HepG2 (cell line): ENCODE results near the gene MON1A. TPM values are rescaled to one million over a fixed set of nuclear protein-coding genes. Genes with fewer than 3 reads are reported as not detected.

Experiments used
- KMT2A ChIP-seq: sonication (generic); formaldehyde crosslinking; IDR thresholded peaks from 2 replicates; pipeline ENCODE4 v1.4.0; 2020; ENCODE audit warnings: missing genetic modification reagents
- MYC ChIP-seq: sonication (generic); formaldehyde crosslinking; IDR thresholded peaks from 2 replicates; pipeline ENCODE4 v1.9.0; 2021; ENCODE audit warnings: missing genetic modification reagents, borderline replicate concordance
- ZNF180 ChIP-seq: sonication (generic); formaldehyde crosslinking; IDR thresholded peaks from 2 replicates; pipeline ENCODE4 v1.4.0; 2020; ENCODE audit warnings: low read depth, missing genetic modification reagents, borderline replicate concordance
- ZNF543 ChIP-seq: sonication (generic); formaldehyde crosslinking; IDR thresholded peaks from 2 replicates; pipeline ENCODE4 v1.4.0; 2020; ENCODE audit warnings: mild to moderate bottlenecking, missing genetic modification reagents
- ZNF737 ChIP-seq: sonication (generic); formaldehyde crosslinking; IDR thresholded peaks from 2 replicates; pipeline ENCODE4 v1.5.0; 2020; ENCODE audit warnings: missing genetic modification reagents, mild to moderate bottlenecking, borderline replicate concordance
- ZSCAN21 ChIP-seq: sonication (generic); formaldehyde crosslinking; IDR thresholded peaks from 2 replicates; pipeline ENCODE4 v1.8.0; 2022; ENCODE audit warnings: mild to moderate bottlenecking, missing genetic modification reagents, moderate library complexity, borderline replicate concordance
- polyA plus RNA-seq, 8 experiments: library from polyadenylated mRNA; depleted of rRNA in 3 of 8; stranded (reverse) in 7 of 8; unstranded in 1 of 8; fragments of >200 nt; fragmentation: Illumina TruSeq in 4 of 8; extraction: Trizol in 4 of 8; gene quantifications; 2 replicates each; pipeline versions ENCODE4 v1.2.1 to v1.2.3, GENCODE V29; 2011 to 2016; ENCODE audit warnings: low read depth in 4 of 8, missing spikeins in 1 of 8, mixed read lengths in 1 of 8; ENCODE audit not compliant: insufficient read depth in 1 of 8
- total RNA-seq, 5 experiments: library from RNA; depleted of rRNA; stranded (reverse); fragments of >200 nt; fragmentation: Illumina TruSeq; extraction: Trizol; gene quantifications; 2 replicates each; pipeline ENCODE4 v1.2.3, GENCODE V29; 2016; ENCODE audit warnings: low read depth in 1 of 5
- TF ChIP-seq, protein P1 (sequence below): sonication (generic); formaldehyde crosslinking; IDR thresholded peaks from 2 replicates; pipeline ENCODE4 v1.4.0; 2020; ENCODE audit warnings: missing genetic modification reagents
- TF ChIP-seq, protein P2 (sequence below): sonication (generic); formaldehyde crosslinking; IDR thresholded peaks from 2 replicates; pipeline ENCODE4 v1.8.0; 2022; ENCODE audit warnings: missing genetic modification reagents, mild to moderate bottlenecking, moderate library complexity, borderline replicate concordance
- TF ChIP-seq, protein P3 (sequence below): sonication (generic); formaldehyde crosslinking; IDR thresholded peaks from 2 replicates; pipeline ENCODE4 v1.8.1; 2022; ENCODE audit warnings: mild to moderate bottlenecking, missing genetic modification reagents
- TF ChIP-seq, protein P4 (sequence below): sonication (generic); formaldehyde crosslinking; IDR thresholded peaks from 2 replicates; pipeline ENCODE4 v1.4.0; 2020; ENCODE audit warnings: missing genetic modification reagents, borderline replicate concordance
- TF ChIP-seq, protein P5 (sequence below): sonication (generic); formaldehyde crosslinking; IDR thresholded peaks from 2 replicates; pipeline ENCODE4 v1.5.0; 2020; ENCODE audit warnings: mild to moderate bottlenecking, missing genetic modification reagents, moderate library complexity
- TF ChIP-seq, protein P6 (sequence below): sonication (generic); formaldehyde crosslinking; IDR thresholded peaks from 2 replicates; pipeline ENCODE4 v1.4.0; 2020; ENCODE audit warnings: missing genetic modification reagents, borderline replicate concordance

MON1A gene
- total and polyA plus RNA-seq, 2 of the 13 experiments (the other 11 are each of a cell fraction or from before 2014, with no cell fraction given): 4.6 to 9.0 TPM

DNA sequence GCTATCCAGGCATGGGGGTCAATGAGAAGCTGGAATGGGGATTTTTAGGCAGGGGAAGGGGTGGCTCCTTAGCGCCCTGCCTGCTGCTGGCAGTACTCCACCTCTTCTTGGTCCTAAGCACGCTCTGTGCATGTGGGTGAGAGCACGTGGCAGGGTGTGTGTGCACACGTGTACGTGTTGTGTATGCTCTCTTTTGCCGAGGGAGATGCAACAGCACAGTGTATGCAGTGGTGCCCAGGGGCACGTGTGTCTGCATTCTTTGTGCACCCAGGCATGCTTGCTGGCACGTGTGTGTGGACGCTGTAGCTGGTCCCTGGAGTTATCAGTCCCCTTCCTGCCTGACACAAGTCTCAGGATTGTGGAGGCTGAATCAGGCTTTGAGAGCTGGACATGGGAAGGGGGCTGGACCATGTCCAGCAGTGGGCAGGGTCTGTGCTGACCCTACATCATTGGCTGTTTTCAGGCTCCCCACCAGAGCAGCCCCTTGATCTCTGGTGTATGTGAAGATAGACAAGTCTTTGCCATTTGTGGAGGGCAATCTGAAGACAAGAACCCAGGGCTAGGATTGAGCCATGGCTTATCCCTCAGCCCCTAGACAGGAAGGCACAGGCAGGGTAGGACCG, 58.0 kb downstream of the MON1A start (continued):
- TF ChIP-seq, protein P1, sequence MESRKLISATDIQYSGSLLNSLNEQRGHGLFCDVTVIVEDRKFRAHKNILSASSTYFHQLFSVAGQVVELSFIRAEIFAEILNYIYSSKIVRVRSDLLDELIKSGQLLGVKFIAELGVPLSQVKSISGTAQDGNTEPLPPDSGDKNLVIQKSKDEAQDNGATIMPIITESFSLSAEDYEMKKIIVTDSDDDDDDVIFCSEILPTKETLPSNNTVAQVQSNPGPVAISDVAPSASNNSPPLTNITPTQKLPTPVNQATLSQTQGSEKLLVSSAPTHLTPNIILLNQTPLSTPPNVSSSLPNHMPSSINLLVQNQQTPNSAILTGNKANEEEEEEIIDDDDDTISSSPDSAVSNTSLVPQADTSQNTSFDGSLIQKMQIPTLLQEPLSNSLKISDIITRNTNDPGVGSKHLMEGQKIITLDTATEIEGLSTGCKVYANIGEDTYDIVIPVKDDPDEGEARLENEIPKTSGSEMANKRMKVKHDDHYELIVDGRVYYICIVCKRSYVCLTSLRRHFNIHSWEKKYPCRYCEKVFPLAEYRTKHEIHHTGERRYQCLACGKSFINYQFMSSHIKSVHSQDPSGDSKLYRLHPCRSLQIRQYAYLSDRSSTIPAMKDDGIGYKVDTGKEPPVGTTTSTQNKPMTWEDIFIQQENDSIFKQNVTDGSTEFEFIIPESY (CRISPR knock-in tag): peak; percentile 72; the same call in 1 of the 2 replicates
- TF ChIP-seq ZNF543 (CRISPR knock-in tag) (no peak), MYC (CRISPR knock-in tag) (peak; percentile 44; the same call in 1 of the 2 replicates), KMT2A (no peak), ZSCAN21 (CRISPR knock-in tag) (no peak), ZNF737 (CRISPR knock-in tag) (no peak), ZNF180 (CRISPR knock-in tag) (no peak)
- TF ChIP-seq, protein P2, sequence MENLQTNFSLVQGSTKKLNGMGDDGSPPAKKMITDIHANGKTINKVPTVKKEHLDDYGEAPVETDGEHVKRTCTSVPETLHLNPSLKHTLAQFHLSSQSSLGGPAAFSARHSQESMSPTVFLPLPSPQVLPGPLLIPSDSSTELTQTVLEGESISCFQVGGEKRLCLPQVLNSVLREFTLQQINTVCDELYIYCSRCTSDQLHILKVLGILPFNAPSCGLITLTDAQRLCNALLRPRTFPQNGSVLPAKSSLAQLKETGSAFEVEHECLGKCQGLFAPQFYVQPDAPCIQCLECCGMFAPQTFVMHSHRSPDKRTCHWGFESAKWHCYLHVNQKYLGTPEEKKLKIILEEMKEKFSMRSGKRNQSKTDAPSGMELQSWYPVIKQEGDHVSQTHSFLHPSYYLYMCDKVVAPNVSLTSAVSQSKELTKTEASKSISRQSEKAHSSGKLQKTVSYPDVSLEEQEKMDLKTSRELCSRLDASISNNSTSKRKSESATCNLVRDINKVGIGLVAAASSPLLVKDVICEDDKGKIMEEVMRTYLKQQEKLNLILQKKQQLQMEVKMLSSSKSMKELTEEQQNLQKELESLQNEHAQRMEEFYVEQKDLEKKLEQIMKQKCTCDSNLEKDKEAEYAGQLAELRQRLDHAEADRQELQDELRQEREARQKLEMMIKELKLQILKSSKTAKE (CRISPR knock-in tag): no peak
- TF ChIP-seq, protein P3, sequence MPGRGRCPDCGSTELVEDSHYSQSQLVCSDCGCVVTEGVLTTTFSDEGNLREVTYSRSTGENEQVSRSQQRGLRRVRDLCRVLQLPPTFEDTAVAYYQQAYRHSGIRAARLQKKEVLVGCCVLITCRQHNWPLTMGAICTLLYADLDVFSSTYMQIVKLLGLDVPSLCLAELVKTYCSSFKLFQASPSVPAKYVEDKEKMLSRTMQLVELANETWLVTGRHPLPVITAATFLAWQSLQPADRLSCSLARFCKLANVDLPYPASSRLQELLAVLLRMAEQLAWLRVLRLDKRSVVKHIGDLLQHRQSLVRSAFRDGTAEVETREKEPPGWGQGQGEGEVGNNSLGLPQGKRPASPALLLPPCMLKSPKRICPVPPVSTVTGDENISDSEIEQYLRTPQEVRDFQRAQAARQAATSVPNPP (CRISPR knock-in tag): no peak
- TF ChIP-seq, protein P4, sequence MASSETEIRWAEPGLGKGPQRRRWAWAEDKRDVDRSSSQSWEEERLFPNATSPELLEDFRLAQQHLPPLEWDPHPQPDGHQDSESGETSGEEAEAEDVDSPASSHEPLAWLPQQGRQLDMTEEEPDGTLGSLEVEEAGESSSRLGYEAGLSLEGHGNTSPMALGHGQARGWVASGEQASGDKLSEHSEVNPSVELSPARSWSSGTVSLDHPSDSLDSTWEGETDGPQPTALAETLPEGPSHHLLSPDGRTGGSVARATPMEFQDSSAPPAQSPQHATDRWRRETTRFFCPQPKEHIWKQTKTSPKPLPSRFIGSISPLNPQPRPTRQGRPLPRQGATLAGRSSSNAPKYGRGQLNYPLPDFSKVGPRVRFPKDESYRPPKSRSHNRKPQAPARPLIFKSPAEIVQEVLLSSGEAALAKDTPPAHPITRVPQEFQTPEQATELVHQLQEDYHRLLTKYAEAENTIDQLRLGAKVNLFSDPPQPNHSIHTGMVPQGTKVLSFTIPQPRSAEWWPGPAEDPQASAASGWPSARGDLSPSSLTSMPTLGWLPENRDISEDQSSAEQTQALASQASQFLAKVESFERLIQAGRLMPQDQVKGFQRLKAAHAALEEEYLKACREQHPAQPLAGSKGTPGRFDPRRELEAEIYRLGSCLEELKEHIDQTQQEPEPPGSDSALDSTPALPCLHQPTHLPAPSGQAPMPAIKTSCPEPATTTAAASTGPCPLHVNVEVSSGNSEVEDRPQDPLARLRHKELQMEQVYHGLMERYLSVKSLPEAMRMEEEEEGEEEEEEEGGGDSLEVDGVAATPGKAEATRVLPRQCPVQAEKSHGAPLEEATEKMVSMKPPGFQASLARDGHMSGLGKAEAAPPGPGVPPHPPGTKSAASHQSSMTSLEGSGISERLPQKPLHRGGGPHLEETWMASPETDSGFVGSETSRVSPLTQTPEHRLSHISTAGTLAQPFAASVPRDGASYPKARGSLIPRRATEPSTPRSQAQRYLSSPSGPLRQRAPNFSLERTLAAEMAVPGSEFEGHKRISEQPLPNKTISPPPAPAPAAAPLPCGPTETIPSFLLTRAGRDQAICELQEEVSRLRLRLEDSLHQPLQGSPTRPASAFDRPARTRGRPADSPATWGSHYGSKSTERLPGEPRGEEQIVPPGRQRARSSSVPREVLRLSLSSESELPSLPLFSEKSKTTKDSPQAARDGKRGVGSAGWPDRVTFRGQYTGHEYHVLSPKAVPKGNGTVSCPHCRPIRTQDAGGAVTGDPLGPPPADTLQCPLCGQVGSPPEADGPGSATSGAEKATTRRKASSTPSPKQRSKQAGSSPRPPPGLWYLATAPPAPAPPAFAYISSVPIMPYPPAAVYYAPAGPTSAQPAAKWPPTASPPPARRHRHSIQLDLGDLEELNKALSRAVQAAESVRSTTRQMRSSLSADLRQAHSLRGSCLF: no peak
- TF ChIP-seq, protein P5, sequence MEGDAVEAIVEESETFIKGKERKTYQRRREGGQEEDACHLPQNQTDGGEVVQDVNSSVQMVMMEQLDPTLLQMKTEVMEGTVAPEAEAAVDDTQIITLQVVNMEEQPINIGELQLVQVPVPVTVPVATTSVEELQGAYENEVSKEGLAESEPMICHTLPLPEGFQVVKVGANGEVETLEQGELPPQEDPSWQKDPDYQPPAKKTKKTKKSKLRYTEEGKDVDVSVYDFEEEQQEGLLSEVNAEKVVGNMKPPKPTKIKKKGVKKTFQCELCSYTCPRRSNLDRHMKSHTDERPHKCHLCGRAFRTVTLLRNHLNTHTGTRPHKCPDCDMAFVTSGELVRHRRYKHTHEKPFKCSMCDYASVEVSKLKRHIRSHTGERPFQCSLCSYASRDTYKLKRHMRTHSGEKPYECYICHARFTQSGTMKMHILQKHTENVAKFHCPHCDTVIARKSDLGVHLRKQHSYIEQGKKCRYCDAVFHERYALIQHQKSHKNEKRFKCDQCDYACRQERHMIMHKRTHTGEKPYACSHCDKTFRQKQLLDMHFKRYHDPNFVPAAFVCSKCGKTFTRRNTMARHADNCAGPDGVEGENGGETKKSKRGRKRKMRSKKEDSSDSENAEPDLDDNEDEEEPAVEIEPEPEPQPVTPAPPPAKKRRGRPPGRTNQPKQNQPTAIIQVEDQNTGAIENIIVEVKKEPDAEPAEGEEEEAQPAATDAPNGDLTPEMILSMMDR (CRISPR knock-in tag): no peak
- TF ChIP-seq, protein P6, sequence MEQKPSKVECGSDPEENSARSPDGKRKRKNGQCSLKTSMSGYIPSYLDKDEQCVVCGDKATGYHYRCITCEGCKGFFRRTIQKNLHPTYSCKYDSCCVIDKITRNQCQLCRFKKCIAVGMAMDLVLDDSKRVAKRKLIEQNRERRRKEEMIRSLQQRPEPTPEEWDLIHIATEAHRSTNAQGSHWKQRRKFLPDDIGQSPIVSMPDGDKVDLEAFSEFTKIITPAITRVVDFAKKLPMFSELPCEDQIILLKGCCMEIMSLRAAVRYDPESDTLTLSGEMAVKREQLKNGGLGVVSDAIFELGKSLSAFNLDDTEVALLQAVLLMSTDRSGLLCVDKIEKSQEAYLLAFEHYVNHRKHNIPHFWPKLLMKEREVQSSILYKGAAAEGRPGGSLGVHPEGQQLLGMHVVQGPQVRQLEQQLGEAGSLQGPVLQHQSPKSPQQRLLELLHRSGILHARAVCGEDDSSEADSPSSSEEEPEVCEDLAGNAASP (CRISPR knock-in tag): no peak
